ENCODE results near the gene ITGA1.
"Not testable (repeated sequence)": the region's sequence is repeated elsewhere in the genome, so short reads cannot be mapped to it uniquely, and the experiment has no call there.

The ITGA1 gene

GRCh38 chr5:52834320-52834719 is 46.6 kb downstream of the ITGA1 start:
- no peak for DNase-seq

- no peak for DNase-seq
These were observed 49.4 kb downstream of the ITGA1 start for GRCh38 chr5:52837068-52837467.

- no peak for DNase-seq
These were observed 49.9 kb downstream of the ITGA1 start for GRCh38 chr5:52837591-52838001.

GRCh38 chr5:52838326-52839015 is 50.8 kb downstream of the ITGA1 start:
- DNase-seq, result no peak

- DNase-seq, result no peak
These were observed 51.6 kb downstream of the ITGA1 start for GRCh38 chr5:52839285-52839684.

- no peak for DNase-seq
These were observed 52.7 kb downstream of the ITGA1 start for GRCh38 chr5:52840277-52841050.

- DNase-seq, result no peak
These were observed 53.4 kb downstream of the ITGA1 start for GRCh38 chr5:52841114-52841513.

GRCh38 chr5:52842111-52842510 is 54.4 kb downstream of the ITGA1 start:
- DNase-seq, result no peak

GRCh38 chr5:52844885-52845284 is 57.2 kb downstream of the ITGA1 start:
- no peak for DNase-seq

- DNase-seq, result no peak
These were observed 58.6 kb downstream of the ITGA1 start for GRCh38 chr5:52846182-52846842.

- not testable (repeated sequence) for DNase-seq
These were observed 61.0 kb downstream of the ITGA1 start for GRCh38 chr5:52848688-52849087.

GRCh38 chr5:52849544-52849943 is 61.8 kb downstream of the ITGA1 start:
- DNase-seq, result no peak

- no peak for DNase-seq
These were observed 65.9 kb downstream of the ITGA1 start for GRCh38 chr5:52853650-52854049.

GRCh38 chr5:52854301-52854700 is 66.6 kb downstream of the ITGA1 start:
- DNase-seq, result no peak

- no peak for DNase-seq
These were observed 67.2 kb downstream of the ITGA1 start for GRCh38 chr5:52854949-52855348.

GRCh38 chr5:52856564-52856963 is 68.8 kb downstream of the ITGA1 start:
- no peak for DNase-seq

GRCh38 chr5:52859628-52860027 is 71.9 kb downstream of the ITGA1 start:
- DNase-seq, result no peak

GRCh38 chr5:52861368-52861767 is 73.7 kb downstream of the ITGA1 start:
- DNase-seq, result no peak

- DNase-seq, result no peak
These were observed 76.1 kb downstream of the ITGA1 start for GRCh38 chr5:52863715-52864290.

GRCh38 chr5:52864371-52864770 is 76.7 kb downstream of the ITGA1 start:
- DNase-seq, result no peak

- DNase-seq, result no peak
These were observed 77.2 kb downstream of the ITGA1 start for GRCh38 chr5:52864884-52865283.

GRCh38 chr5:52865991-52866390 is 78.3 kb downstream of the ITGA1 start:
- DNase-seq, result not testable (repeated sequence)

- no peak for DNase-seq
These were observed 80.1 kb downstream of the ITGA1 start for GRCh38 chr5:52867809-52868208.

GRCh38 chr5:52868417-52868816 is 80.7 kb downstream of the ITGA1 start:
- DNase-seq, result no peak

All from GF-D8 (cell line).